Vagina (tissue), 2 donors: ENCODE data around the gene GASK1B. TPM values are rescaled to one million over a fixed set of nuclear protein-coding genes. Genes with fewer than 3 reads are reported as not detected.

Experiments used
- DNase-seq, 2 donors: peaks; one replicate each; pipeline ENCODE4 v3.0.0-alpha.2; 2017; ENCODE audit errors: extremely low spot score in 2 of 2
- H3K27ac ChIP-seq: fragments of 200-600 bp; sonication (generic); one replicate; pipeline ENCODE4 v1.5.1; 2019
- H3K27me3 ChIP-seq: fragments of 200-600 bp; sonication (generic); one replicate; pipeline ENCODE4 v1.5.1; 2019
- H3K36me3 ChIP-seq, 2 donors: fragments of 200-600 bp; sonication (generic); one replicate each; pipeline ENCODE4 v1.5.1; 2017 to 2019
- H3K4me1 ChIP-seq: fragments of 200-600 bp; sonication (generic); one replicate; pipeline ENCODE4 v1.5.1; 2019
- H3K4me3 ChIP-seq, 2 donors: fragments of 200-600 bp; sonication (generic); 1 replicate in 1 of 2; 2 replicates in 1 of 2; pipeline ENCODE4 v1.5.1; 2016 to 2019
- H3K9me3 ChIP-seq: fragments of 200-600 bp; sonication (generic); one replicate; pipeline ENCODE4 v1.5.1; 2019
- CTCF ChIP-seq, 3 experiments: fragments of 450-650 bp in 2 of 3; fragments of 200-600 bp in 1 of 3; sonication (generic) in 1 of 3; IDR thresholded peaks; one replicate each; pipeline ENCODE4 v1.5.1; 2017 to 2019; ENCODE audit warnings: antibody characterized with exemption in 3 of 3, mild to moderate bottlenecking in 2 of 3, moderate library complexity in 2 of 3
- POLR2A ChIP-seq, 2 donors: fragments of 450-650 bp; IDR thresholded peaks; one replicate each; pipeline ENCODE4 v1.6.1; 2017; ENCODE audit warnings: antibody characterized with exemption in 2 of 2, mild to moderate bottlenecking in 2 of 2, moderate library complexity in 2 of 2
- POLR2AphosphoS5 ChIP-seq, 2 donors: sonication (generic); formaldehyde crosslinking; IDR thresholded peaks; one replicate each; pipeline ENCODE4 v1.9.0; 2017; ENCODE audit warnings: antibody characterized with exemption in 2 of 2, mild to moderate bottlenecking in 2 of 2, low read depth in 1 of 2; ENCODE audit not compliant: insufficient read depth in 1 of 2
- intact Hi-C: fragments of 100-400 bp; cut with DNase I; formaldehyde crosslinking; loops from one replicate; pipeline ENCODE4 v1.15.1; 2023
- total RNA-seq: library from RNA; depleted of rRNA; stranded (reverse); fragments of >200 nt; gene quantifications from one replicate; pipeline ENCODE4 v1.2.3, GENCODE V29; 2016

GASK1B gene
- total RNA-seq, 1 donor from 2014 or later, result 24.3 TPM

- no peak for DNase-seq
- no peak overlapping the region for H3K4me3 ChIP-seq
- intact Hi-C loops, result loop anchor here (10.0 kb wide), 1 partner anchor 60 kb away; no protein-coding TSS in a partner anchor
- no peaks in the 10 kb centered on the region for H3K27me3 ChIP-seq
- H3K9me3 ChIP-seq, result no peaks in the 10 kb centered on the region
- no peak overlapping the region for H3K27ac ChIP-seq
- TF ChIP-seq CTCF (IDR thresholded peaks at IDR 0.05) (no peak), POLR2AphosphoS5 (IDR thresholded peaks at IDR 0.05; ENCODE audit: insufficient read depth in 1 of 2, low read depth in 1 of 2) (no peak), POLR2A (IDR thresholded peaks at IDR 0.05) (no peak)
- peaks cover 7% of the 10 kb centered on the region for H3K4me1 ChIP-seq
- H3K36me3 ChIP-seq, result no peaks in the 10 kb centered on the region
Observed at GRCh38 chr4:158195297-158195696, 22.5 kb upstream of the GASK1B start.

- H3K36me3 ChIP-seq, result no peaks in the 10 kb centered on the region
- H3K4me3 ChIP-seq, result no peak overlapping the region
- intact Hi-C loops, result loop anchor here (10.0 kb wide), 1 partner anchor 62 kb away; no protein-coding TSS in a partner anchor
- no peak overlapping the region for H3K27ac ChIP-seq
- H3K9me3 ChIP-seq, result no peaks in the 10 kb centered on the region
- no peak for DNase-seq
- TF ChIP-seq CTCF (IDR thresholded peaks at IDR 0.05) (peak in 2 of 3 experiments; percentile 16 to 24), POLR2A (IDR thresholded peaks at IDR 0.05) (no peak), POLR2AphosphoS5 (IDR thresholded peaks at IDR 0.05; ENCODE audit: insufficient read depth in 1 of 2, low read depth in 1 of 2) (peak in 1 of 2 donors; percentile 11)
- peaks cover 7% of the 10 kb centered on the region for H3K4me1 ChIP-seq
- no peaks in the 10 kb centered on the region for H3K27me3 ChIP-seq
Observed at GRCh38 chr4:158193171-158193749, 20.4 kb upstream of the GASK1B start.

- Histone ChIP-seq H3K4me1 (peaks cover 7% of the 10 kb centered on the region), H3K27ac (no peak overlapping the region), H3K9me3 (no peaks in the 10 kb centered on the region), H3K4me3 (no peak overlapping the region), H3K36me3 (no peaks in the 10 kb centered on the region), H3K27me3 (no peaks in the 10 kb centered on the region)
- intact Hi-C loops, result loop anchor here (10.0 kb wide), 1 partner anchor 62 kb away; no protein-coding TSS in a partner anchor
- TF ChIP-seq POLR2A (IDR thresholded peaks at IDR 0.05) (no peak), POLR2AphosphoS5 (IDR thresholded peaks at IDR 0.05; ENCODE audit: insufficient read depth in 1 of 2, low read depth in 1 of 2) (no peak), CTCF (IDR thresholded peaks at IDR 0.05) (no peak)
- no peak for DNase-seq
Observed at GRCh38 chr4:158192439-158193158, 19.8 kb upstream of the GASK1B start.

GRCh38 chr4:158190718-158191117 lies 17.9 kb upstream of the GASK1B start:
- no peak for DNase-seq
- Histone ChIP-seq H3K27ac (no peak overlapping the region), H3K4me1 (peaks cover 7% of the 10 kb centered on the region), H3K36me3 (no peaks in the 10 kb centered on the region), H3K9me3 (no peaks in the 10 kb centered on the region), H3K4me3 (no peak overlapping the region), H3K27me3 (no peaks in the 10 kb centered on the region)
- no peak for TF ChIP-seq CTCF (IDR thresholded peaks at IDR 0.05)
- TF ChIP-seq POLR2A (IDR thresholded peaks at IDR 0.05), result no peak
- TF ChIP-seq POLR2AphosphoS5 (IDR thresholded peaks at IDR 0.05; ENCODE audit: insufficient read depth in 1 of 2, low read depth in 1 of 2), result no peak
- intact Hi-C loops, result loop anchor here (10.0 kb wide), 1 partner anchor 64 kb away; no protein-coding TSS in a partner anchor

- Histone ChIP-seq H3K36me3 (no peaks in the 10 kb centered on the region), H3K4me1 (peaks cover 7% of the 10 kb centered on the region), H3K4me3 (no peak overlapping the region), H3K27ac (no peak overlapping the region), H3K27me3 (no peaks in the 10 kb centered on the region), H3K9me3 (no peaks in the 10 kb centered on the region)
- intact Hi-C loops, result no loop called here
- no peak for TF ChIP-seq POLR2A (IDR thresholded peaks at IDR 0.05)
- no peak for TF ChIP-seq CTCF (IDR thresholded peaks at IDR 0.05)
- no peak for TF ChIP-seq POLR2AphosphoS5 (IDR thresholded peaks at IDR 0.05; ENCODE audit: insufficient read depth in 1 of 2, low read depth in 1 of 2)
- no peak for DNase-seq
Observed at GRCh38 chr4:158189422-158189821, 16.6 kb upstream of the GASK1B start.
